Ishikawa (cell line): Measurements from ENCODE around the gene TSTD1.

ENCODE experiments used
- CEBPB ChIP-seq: IDR thresholded peaks from 2 replicates; pipeline ENCODE4 v1.6.1; 2012
- CREB1 ChIP-seq: IDR thresholded peaks from 2 replicates; pipeline ENCODE4 v1.6.1; 2012; ENCODE audit warnings: low read depth
- EGR1 ChIP-seq: IDR thresholded peaks from 2 replicates; pipeline ENCODE4 v1.6.1; 2012
- EP300 ChIP-seq: IDR thresholded peaks from 2 replicates; pipeline ENCODE4 v1.6.1; 2012; ENCODE audit warnings: borderline replicate concordance
- FOXM1 ChIP-seq: IDR thresholded peaks from 2 replicates; pipeline ENCODE4 v1.6.1; 2012; ENCODE audit warnings: low read depth, borderline replicate concordance
- MAX ChIP-seq: IDR thresholded peaks from 2 replicates; pipeline ENCODE4 v1.6.1; 2012
- NFIC ChIP-seq: IDR thresholded peaks from 2 replicates; pipeline ENCODE4 v1.6.1; 2012
- RAD21 ChIP-seq: IDR thresholded peaks from 2 replicates; pipeline ENCODE4 v1.6.1; 2012; ENCODE audit warnings: low read depth
- REST ChIP-seq: IDR thresholded peaks from 2 replicates; pipeline ENCODE4 v1.6.1; 2012; ENCODE audit warnings: low read depth, mild to moderate bottlenecking
- TAF1 ChIP-seq: IDR thresholded peaks from 2 replicates; pipeline ENCODE4 v1.6.1; 2012; ENCODE audit warnings: low read depth, mild to moderate bottlenecking
- TCF12 ChIP-seq: IDR thresholded peaks from 2 replicates; pipeline ENCODE4 v1.6.1; 2012; ENCODE audit warnings: low read depth
- TEAD4 ChIP-seq: IDR thresholded peaks from 2 replicates; pipeline ENCODE4 v1.6.1; 2012
- USF1 ChIP-seq: IDR thresholded peaks from 2 replicates; pipeline ENCODE4 v1.6.1; 2012
- YY1 ChIP-seq: IDR thresholded peaks from 2 replicates; pipeline ENCODE4 v1.6.1; 2012; ENCODE audit warnings: low read depth
- ZBTB7A ChIP-seq: IDR thresholded peaks from 2 replicates; pipeline ENCODE4 v1.6.1; 2012; ENCODE audit warnings: low read depth

TSTD1 gene

GRCh38 chr1:161066694-161067093 lies 27.9 kb upstream of the TSTD1 start:
- TF ChIP-seq YY1 (no peak), EGR1 (no peak), MAX (no peak), TAF1 (no peak), CREB1 (no peak), NFIC (no peak), REST (no peak), FOXM1 (no peak), CEBPB (no peak), TEAD4 (no peak), USF1 (no peak), RAD21 (no peak)

- TF ChIP-seq ZBTB7A, result no peak
- no peak for TF ChIP-seq YY1
- TF ChIP-seq TEAD4, result no peak
- no peak for TF ChIP-seq FOXM1
- TF ChIP-seq EP300, result no peak
- no peak for TF ChIP-seq TCF12
- no peak for TF ChIP-seq CEBPB
- TF ChIP-seq RAD21, result no peak
- TF ChIP-seq NFIC, result no peak
These were observed 22.7 kb upstream of the TSTD1 start for GRCh38 chr1:161061419-161061818.

- no peak for TF ChIP-seq NFIC
- TF ChIP-seq FOXM1, result no peak
- no peak for TF ChIP-seq CREB1
- TF ChIP-seq ZBTB7A, result no peak
- TF ChIP-seq EGR1, result no peak
- TF ChIP-seq EP300, result no peak
- no peak for TF ChIP-seq TEAD4
- no peak for TF ChIP-seq MAX
- TF ChIP-seq TCF12, result no peak
- no peak for TF ChIP-seq REST
- TF ChIP-seq YY1, result no peak
- no peak for TF ChIP-seq CEBPB
- TF ChIP-seq RAD21, result no peak
- no peak for TF ChIP-seq USF1
- no peak for TF ChIP-seq TAF1
These were observed 20.5 kb upstream of the TSTD1 start for GRCh38 chr1:161059293-161059692.

GRCh38 chr1:161054805-161055204 lies 16.0 kb upstream of the TSTD1 start:
- no peak for TF ChIP-seq TCF12

GRCh38 chr1:161054232-161054631 lies 15.5 kb upstream of the TSTD1 start:
- TF ChIP-seq EGR1, result no peak
- no peak for TF ChIP-seq USF1
- TF ChIP-seq REST, result no peak
- TF ChIP-seq TCF12, result no peak
- no peak for TF ChIP-seq EP300
- no peak for TF ChIP-seq NFIC
- TF ChIP-seq RAD21, result no peak
- TF ChIP-seq CREB1, result no peak
- no peak for TF ChIP-seq TAF1
- no peak for TF ChIP-seq CEBPB
- TF ChIP-seq ZBTB7A, result no peak
- no peak for TF ChIP-seq TEAD4
- TF ChIP-seq FOXM1, result no peak
